Embryonic facial prominence (tissue), 1 donor: ENCODE results near the gene AFDN.
"Not testable (repeated sequence)": the region's sequence is repeated elsewhere in the genome, so short reads cannot be mapped to it uniquely, and the experiment has no call there.

ENCODE experiments used
- DNase-seq: peaks from one replicate; pipeline ENCODE4 v3.0.0-alpha.2; 2016; ENCODE audit errors: extremely low spot score

Gene AFDN

GRCh38 chr6:167998215-167998614, 171.5 kb downstream of the AFDN start:
- DNase-seq, result no peak

GRCh38 chr6:168000198-168001028, 173.7 kb downstream of the AFDN start:
- DNase-seq, result no peak

- DNase-seq, result no peak
Observed at GRCh38 chr6:168001029-168001332, 174.3 kb downstream of the AFDN start.

GRCh38 chr6:168001514-168001913, 174.8 kb downstream of the AFDN start:
- not testable (repeated sequence) for DNase-seq

GRCh38 chr6:168002804-168003203, 176.1 kb downstream of the AFDN start:
- DNase-seq, result no peak

- no peak for DNase-seq
Observed at GRCh38 chr6:168004023-168004422, 177.3 kb downstream of the AFDN start.

GRCh38 chr6:168004945-168005344, 178.2 kb downstream of the AFDN start:
- DNase-seq, result no peak

- no peak for DNase-seq
Observed at GRCh38 chr6:168005796-168006195, 179.1 kb downstream of the AFDN start.

GRCh38 chr6:168007592-168008338, 181.1 kb downstream of the AFDN start:
- DNase-seq, result no peak

- no peak for DNase-seq
Observed at GRCh38 chr6:168009331-168009730, 182.6 kb downstream of the AFDN start.

GRCh38 chr6:168011291-168011690, 184.6 kb downstream of the AFDN start:
- DNase-seq, result no peak

- no peak for DNase-seq
Observed at GRCh38 chr6:168012431-168013249, 185.9 kb downstream of the AFDN start.

- DNase-seq, result no peak
Observed at GRCh38 chr6:168013250-168013915, 186.7 kb downstream of the AFDN start.

GRCh38 chr6:168014428-168014827, 187.7 kb downstream of the AFDN start:
- peak; percentile 39 for DNase-seq

GRCh38 chr6:168015009-168015408, 188.3 kb downstream of the AFDN start:
- no peak for DNase-seq

GRCh38 chr6:168015482-168016175, 188.9 kb downstream of the AFDN start:
- no peak for DNase-seq

GRCh38 chr6:168016176-168016620, 189.5 kb downstream of the AFDN start:
- no peak for DNase-seq

GRCh38 chr6:168016721-168017525, 190.2 kb downstream of the AFDN start:
- DNase-seq, result peak; percentile 25

- DNase-seq, result no peak
Observed at GRCh38 chr6:168017629-168018028, 190.9 kb downstream of the AFDN start.

- no peak for DNase-seq
Observed at GRCh38 chr6:168018664-168019063, 192.0 kb downstream of the AFDN start.
